Sigmoid colon (tissue), 4 donors: Measurements from ENCODE around the gene IVNS1ABP.

ENCODE experiments used
- POLR2A ChIP-seq, 2 donors: fragments of 450-650 bp; IDR thresholded peaks; one replicate each; pipeline ENCODE4 v1.6.1; 2016; ENCODE audit warnings: antibody characterized with exemption in 2 of 2, mild to moderate bottlenecking in 2 of 2, moderate library complexity in 2 of 2
- POLR2AphosphoS5 ChIP-seq, 4 donors: sonication (generic); formaldehyde crosslinking; IDR thresholded peaks; one replicate each; pipeline ENCODE4 v1.6.1; 2017; ENCODE audit warnings: antibody characterized with exemption in 4 of 4
- TF ChIP-seq, protein P1 (sequence below), 4 experiments: fragments of 450-650 bp in 3 of 4; fragments of 200-600 bp in 1 of 4; IDR thresholded peaks; one replicate each; pipeline ENCODE4 v1.5.1; 2016 to 2019; ENCODE audit warnings: antibody characterized with exemption in 4 of 4, mild to moderate bottlenecking in 3 of 4, moderate library complexity in 2 of 4

DNA sequence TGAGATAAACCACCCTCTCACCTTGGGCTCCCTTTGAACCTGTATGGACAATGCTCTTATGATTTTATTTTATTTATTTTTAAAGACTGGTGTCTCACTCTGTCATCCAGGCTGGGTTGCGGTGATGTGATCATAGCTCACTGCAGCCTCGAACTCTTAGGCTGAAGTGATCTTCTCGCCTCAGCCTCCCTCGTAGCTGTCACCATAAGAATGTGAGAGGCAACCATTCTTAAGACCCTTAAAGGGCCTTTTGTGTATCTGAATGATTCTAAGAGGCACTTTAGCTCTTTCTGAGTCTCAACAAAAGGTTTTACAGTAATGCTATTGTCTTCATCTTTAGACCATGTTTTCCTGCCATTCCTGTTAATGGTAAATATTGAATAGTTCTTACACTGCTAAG, 67.0 kb downstream of the IVNS1ABP start:
- TF ChIP-seq, protein P1, sequence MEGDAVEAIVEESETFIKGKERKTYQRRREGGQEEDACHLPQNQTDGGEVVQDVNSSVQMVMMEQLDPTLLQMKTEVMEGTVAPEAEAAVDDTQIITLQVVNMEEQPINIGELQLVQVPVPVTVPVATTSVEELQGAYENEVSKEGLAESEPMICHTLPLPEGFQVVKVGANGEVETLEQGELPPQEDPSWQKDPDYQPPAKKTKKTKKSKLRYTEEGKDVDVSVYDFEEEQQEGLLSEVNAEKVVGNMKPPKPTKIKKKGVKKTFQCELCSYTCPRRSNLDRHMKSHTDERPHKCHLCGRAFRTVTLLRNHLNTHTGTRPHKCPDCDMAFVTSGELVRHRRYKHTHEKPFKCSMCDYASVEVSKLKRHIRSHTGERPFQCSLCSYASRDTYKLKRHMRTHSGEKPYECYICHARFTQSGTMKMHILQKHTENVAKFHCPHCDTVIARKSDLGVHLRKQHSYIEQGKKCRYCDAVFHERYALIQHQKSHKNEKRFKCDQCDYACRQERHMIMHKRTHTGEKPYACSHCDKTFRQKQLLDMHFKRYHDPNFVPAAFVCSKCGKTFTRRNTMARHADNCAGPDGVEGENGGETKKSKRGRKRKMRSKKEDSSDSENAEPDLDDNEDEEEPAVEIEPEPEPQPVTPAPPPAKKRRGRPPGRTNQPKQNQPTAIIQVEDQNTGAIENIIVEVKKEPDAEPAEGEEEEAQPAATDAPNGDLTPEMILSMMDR (IDR thresholded peaks at IDR 0.05), result no peak
- TF ChIP-seq POLR2A (IDR thresholded peaks at IDR 0.05) (no peak), POLR2AphosphoS5 (IDR thresholded peaks at IDR 0.05) (no peak)
